Esophagus squamous epithelium (tissue), 5 donors: ENCODE data around the gene WIPF3. TPM values are rescaled to one million over a fixed set of nuclear protein-coding genes. Genes with fewer than 3 reads are reported as not detected.

Experiments
- DNase-seq: peaks from one replicate; lab custom pipeline; 2025; lab: John Stamatoyannopoulos, UW
- H3K27ac ChIP-seq, 4 donors: fragments of 200-600 bp; sonication (generic); one replicate each; pipeline ENCODE4 v1.5.1; 2016 to 2019; ENCODE audit warnings: mild to moderate bottlenecking in 1 of 4
- H3K27me3 ChIP-seq, 4 donors: fragments of 200-600 bp; sonication (generic); 1 replicate in 3 of 4; 2 replicates in 1 of 4; pipeline versions ENCODE4 v1.5.1 to v1.6.0; 2017 to 2021; ENCODE audit warnings: antibody characterized with exemption in 1 of 4
- H3K36me3 ChIP-seq, 3 donors: fragments of 200-600 bp; sonication (generic); one replicate each; pipeline ENCODE4 v1.5.1; 2016 to 2019
- H3K4me1 ChIP-seq, 3 donors: fragments of 200-600 bp; sonication (generic); one replicate each; pipeline ENCODE4 v1.5.1; 2017 to 2019
- H3K4me3 ChIP-seq, 4 donors: fragments of 200-600 bp; sonication (generic); 1 replicate in 3 of 4; 2 replicates in 1 of 4; pipeline ENCODE4 v1.5.1; 2016 to 2019; ENCODE audit warnings: mild to moderate bottlenecking in 2 of 4, moderate library complexity in 1 of 4
- H3K9me3 ChIP-seq, 3 donors: fragments of 200-600 bp; sonication (generic); one replicate each; pipeline ENCODE4 v1.5.1; 2016 to 2019
- POLR2A ChIP-seq, 4 donors: fragments of 450-650 bp; IDR thresholded peaks; one replicate each; pipeline ENCODE4 v1.6.1; 2017; ENCODE audit warnings: antibody characterized with exemption in 4 of 4, mild to moderate bottlenecking in 4 of 4, moderate library complexity in 3 of 4
- WGBS, 2 donors: methylation state at CpG; one replicate each; pipeline ENCODE4 v1.1.5; 2018; 5-methylcytosine and 5-hydroxymethylcytosine counted together
- intact Hi-C: fragments of 100-400 bp; cut with DNase I; formaldehyde crosslinking; loops from one replicate; pipeline ENCODE4 v1.15.0; 2022
- total RNA-seq, 4 donors: library from RNA; depleted of rRNA; stranded (reverse); fragments of >200 nt; gene quantifications; one replicate each; pipeline ENCODE4 v1.1.0, GENCODE V29; 2016
- TF ChIP-seq, protein P1 (sequence below), 6 experiments: fragments of 450-650 bp in 4 of 6; fragments of 200-600 bp in 2 of 6; sonication (generic) in 2 of 6; IDR thresholded peaks; one replicate each; pipeline ENCODE4 v1.5.1; 2016 to 2019; ENCODE audit warnings: antibody characterized with exemption in 6 of 6, mild to moderate bottlenecking in 4 of 6, moderate library complexity in 4 of 6
- donor health status: DM: yes; HTN: yes; CAD: no.

Gene WIPF3
- total RNA-seq, 4 donors from 2014 or later, result 0.18 to 1.1 (median 0.61) TPM; not detected in 1

- Histone ChIP-seq H3K27ac (no peak overlapping the region), H3K36me3 (no peaks in the 10 kb centered on the region), H3K4me3 (no peak overlapping the region), H3K9me3 (no peaks in the 10 kb centered on the region), H3K4me1 (no peaks in the 10 kb centered on the region), H3K27me3 (no peaks in the 10 kb centered on the region)
- intact Hi-C loops, result no loop called here
- 93% methylated on average over 9 to 12 of the region's 13 CpGs for WGBS, 2 donors
- DNase-seq, result no peak
- TF ChIP-seq, protein P1, sequence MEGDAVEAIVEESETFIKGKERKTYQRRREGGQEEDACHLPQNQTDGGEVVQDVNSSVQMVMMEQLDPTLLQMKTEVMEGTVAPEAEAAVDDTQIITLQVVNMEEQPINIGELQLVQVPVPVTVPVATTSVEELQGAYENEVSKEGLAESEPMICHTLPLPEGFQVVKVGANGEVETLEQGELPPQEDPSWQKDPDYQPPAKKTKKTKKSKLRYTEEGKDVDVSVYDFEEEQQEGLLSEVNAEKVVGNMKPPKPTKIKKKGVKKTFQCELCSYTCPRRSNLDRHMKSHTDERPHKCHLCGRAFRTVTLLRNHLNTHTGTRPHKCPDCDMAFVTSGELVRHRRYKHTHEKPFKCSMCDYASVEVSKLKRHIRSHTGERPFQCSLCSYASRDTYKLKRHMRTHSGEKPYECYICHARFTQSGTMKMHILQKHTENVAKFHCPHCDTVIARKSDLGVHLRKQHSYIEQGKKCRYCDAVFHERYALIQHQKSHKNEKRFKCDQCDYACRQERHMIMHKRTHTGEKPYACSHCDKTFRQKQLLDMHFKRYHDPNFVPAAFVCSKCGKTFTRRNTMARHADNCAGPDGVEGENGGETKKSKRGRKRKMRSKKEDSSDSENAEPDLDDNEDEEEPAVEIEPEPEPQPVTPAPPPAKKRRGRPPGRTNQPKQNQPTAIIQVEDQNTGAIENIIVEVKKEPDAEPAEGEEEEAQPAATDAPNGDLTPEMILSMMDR (IDR thresholded peaks at IDR 0.05), result no peak
- no peak for TF ChIP-seq POLR2A (IDR thresholded peaks at IDR 0.05)
Observed at GRCh38 chr7:29875741-29876140, 69.4 kb downstream of the WIPF3 start.

DNA sequence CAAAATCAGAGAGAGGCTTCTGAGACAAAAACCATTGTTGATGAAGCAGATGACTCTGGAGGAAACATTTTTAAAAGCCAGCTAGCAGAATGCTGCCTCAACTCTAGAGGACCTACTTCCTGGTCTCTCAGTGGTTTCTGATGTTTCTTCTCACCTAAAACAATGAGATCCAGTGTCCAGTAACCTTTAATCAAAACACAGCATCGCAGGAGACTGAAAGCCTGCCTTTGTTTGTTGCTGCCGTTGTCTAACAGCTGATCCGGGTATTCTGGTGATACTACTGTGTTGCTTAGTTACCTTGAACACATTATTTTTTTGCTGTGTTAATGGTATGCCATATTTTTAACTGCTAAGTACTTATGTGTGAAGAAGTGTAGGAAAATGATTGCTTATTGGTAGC is 70.9 kb downstream of the WIPF3 start:
- TF ChIP-seq, protein P1 (IDR thresholded peaks at IDR 0.05), result no peak
- no peak for TF ChIP-seq POLR2A (IDR thresholded peaks at IDR 0.05)
- Histone ChIP-seq H3K9me3 (no peaks in the 10 kb centered on the region), H3K4me1 (no peaks in the 10 kb centered on the region), H3K27ac (no peak overlapping the region), H3K4me3 (no peak overlapping the region), H3K27me3 (no peaks in the 10 kb centered on the region), H3K36me3 (no peaks in the 10 kb centered on the region)
- 27% methylated on average over 3 of the region's 3 CpGs for WGBS, 2 donors
- intact Hi-C loops, result no loop called here
- DNase-seq, result no peak

DNA sequence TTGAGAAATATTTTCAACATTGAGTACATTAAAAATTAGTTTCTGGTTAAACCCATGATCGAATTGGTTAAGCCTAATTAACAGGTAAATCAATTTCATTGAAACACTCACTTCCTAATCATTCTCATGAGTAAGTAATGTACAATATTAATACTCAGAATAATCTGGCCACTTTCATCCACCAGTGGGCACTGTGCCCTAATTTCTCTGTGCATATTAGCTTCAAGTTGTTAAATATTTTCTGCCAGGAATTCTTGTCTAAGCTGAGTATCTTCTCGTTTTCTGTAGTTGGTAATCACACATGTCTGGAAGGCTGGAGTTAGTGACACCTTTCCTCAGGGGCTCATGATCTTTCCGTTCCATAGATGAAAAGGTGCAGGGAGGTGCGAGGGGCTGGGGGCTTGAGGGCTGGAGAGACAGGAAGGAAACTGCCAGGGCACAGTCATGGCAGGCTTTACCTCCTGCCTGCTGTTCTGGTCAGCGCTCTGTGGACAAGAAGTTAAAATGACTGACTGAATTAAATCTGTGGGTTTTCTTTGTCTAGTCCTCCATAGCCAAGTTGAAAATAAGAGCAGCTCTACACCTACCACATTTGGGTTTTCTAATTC is 71.9 kb downstream of the WIPF3 start:
- no peaks in the 10 kb centered on the region for H3K9me3 ChIP-seq
- H3K4me3 ChIP-seq, result no peak overlapping the region
- peaks cover 0 to 1% (median 0%) of the 10 kb centered on the region in 3 donors for H3K4me1 ChIP-seq
- peaks cover 0 to under 1% (median 0%) of the 10 kb centered on the region in 4 donors for H3K27me3 ChIP-seq
- no peaks in the 10 kb centered on the region for H3K36me3 ChIP-seq
- intact Hi-C loops, result no loop called here
- no peak for DNase-seq
- TF ChIP-seq, protein P1 (IDR thresholded peaks at IDR 0.05), result peak in 5 of 6 experiments; percentile 37 to 67 (median 45)
- TF ChIP-seq POLR2A (IDR thresholded peaks at IDR 0.05), result no peak
- no peak overlapping the region for H3K27ac ChIP-seq
- 27 to 34% methylated on average over 5 of the region's 5 CpGs for WGBS, 2 donors

- Histone ChIP-seq H3K4me3 (no peak overlapping the region), H3K4me1 (peaks cover 3 to 15% (median 6%) of the 10 kb centered on the region in 3 donors), H3K9me3 (no peaks in the 10 kb centered on the region), H3K27me3 (peaks cover 0 to 14% (median 0%) of the 10 kb centered on the region in 4 donors), H3K36me3 (no peaks in the 10 kb centered on the region), H3K27ac (no peak overlapping the region)
- intact Hi-C loops, result no loop called here
- 27 to 67% methylated on average over 2 of the region's 2 CpGs for WGBS, 2 donors
- TF ChIP-seq, protein P1 (IDR thresholded peaks at IDR 0.05), result no peak
- TF ChIP-seq POLR2A (IDR thresholded peaks at IDR 0.05), result no peak
- DNase-seq, result no peak
Observed at GRCh38 chr7:29879609-29880008, 73.3 kb downstream of the WIPF3 start.

- Histone ChIP-seq H3K36me3 (no peaks in the 10 kb centered on the region), H3K27ac (no peak overlapping the region), H3K9me3 (no peaks in the 10 kb centered on the region), H3K27me3 (peaks cover 0 to 14% (median 0%) of the 10 kb centered on the region in 4 donors), H3K4me3 (no peak overlapping the region), H3K4me1 (peaks cover 3 to 22% (median 6%) of the 10 kb centered on the region in 3 donors)
- intact Hi-C loops, result no loop called here
- DNase-seq, result no peak
- no peak for TF ChIP-seq POLR2A (IDR thresholded peaks at IDR 0.05)
- TF ChIP-seq, protein P1 (IDR thresholded peaks at IDR 0.05), result no peak
- WGBS, 2 donors, result 75 to 89% methylated on average over 7 of the region's 7 CpGs
Observed at GRCh38 chr7:29881724-29882123, 75.4 kb downstream of the WIPF3 start.
